ENCODE measurements around the gene CORO1A. TPM values are rescaled to one million over a fixed set of nuclear protein-coding genes. Genes with fewer than 3 reads are reported as not detected.

Gene CORO1A
- total and polyA plus RNA-seq, 4 donors: 13.8 to 50.6 (median 35.3) TPM

- peaks cover 1% of the 10 kb centered on the region for H3K9me3 ChIP-seq (ENCODE audit: control insufficient read depth, insufficient read depth, low read length)
- H3K27ac ChIP-seq (ENCODE audit: low read depth, low read length): no peak overlapping the region
- H3K36me3 ChIP-seq (ENCODE audit: control insufficient read depth, insufficient read depth, low read length): no peaks in the 10 kb centered on the region
- WGBS (ENCODE audit: insufficient coverage): no CpG with 5 or more reads among the region's 1 CpG
- no peaks in the 10 kb centered on the region for H3K4me1 ChIP-seq (ENCODE audit: control insufficient read depth, insufficient read depth, low read length)
- H3K27me3 ChIP-seq (ENCODE audit: control insufficient read depth, insufficient read depth, low read length): no peaks in the 10 kb centered on the region
- DNase-seq (ENCODE audit: low read depth in 4 of 6, low spot score in 6 of 6): no peak
- H3K4me3 ChIP-seq (ENCODE audit: low read depth, low read length): no peak overlapping the region
These were observed 38.5 kb upstream of the CORO1A start for GRCh38 chr16:30144917-30145316.

- H3K4me1 ChIP-seq (ENCODE audit: control insufficient read depth, insufficient read depth, low read length): no peaks in the 10 kb centered on the region
- H3K27me3 ChIP-seq (ENCODE audit: control insufficient read depth, insufficient read depth, low read length): no peaks in the 10 kb centered on the region
- H3K4me3 ChIP-seq (ENCODE audit: low read depth, low read length): no peak overlapping the region
- H3K27ac ChIP-seq (ENCODE audit: low read depth, low read length): no peak overlapping the region
- H3K9me3 ChIP-seq (ENCODE audit: control insufficient read depth, insufficient read depth, low read length): peaks cover 1% of the 10 kb centered on the region
- WGBS (ENCODE audit: insufficient coverage): 60% methylated on average over 1 of the region's 1 CpG
- H3K36me3 ChIP-seq (ENCODE audit: control insufficient read depth, insufficient read depth, low read length): no peaks in the 10 kb centered on the region
- DNase-seq (ENCODE audit: low read depth in 4 of 6, low spot score in 6 of 6): peak in 1 of 6 donors; percentile 2
These were observed 37.7 kb upstream of the CORO1A start for GRCh38 chr16:30145657-30146056.

- no peaks in the 10 kb centered on the region for H3K36me3 ChIP-seq (ENCODE audit: control insufficient read depth, insufficient read depth, low read length)
- no peak for DNase-seq (ENCODE audit: low read depth in 4 of 6, low spot score in 6 of 6)
- no peaks in the 10 kb centered on the region for H3K4me1 ChIP-seq (ENCODE audit: control insufficient read depth, insufficient read depth, low read length)
- WGBS (ENCODE audit: insufficient coverage): 100% methylated on average over 1 of the region's 3 CpGs
- H3K9me3 ChIP-seq (ENCODE audit: control insufficient read depth, insufficient read depth, low read length): peaks cover 1% of the 10 kb centered on the region
- H3K27ac ChIP-seq (ENCODE audit: low read depth, low read length): no peak overlapping the region
- H3K4me3 ChIP-seq (ENCODE audit: low read depth, low read length): no peak overlapping the region
- H3K27me3 ChIP-seq (ENCODE audit: control insufficient read depth, insufficient read depth, low read length): no peaks in the 10 kb centered on the region
These were observed 35.4 kb upstream of the CORO1A start for GRCh38 chr16:30147843-30148510.

GRCh38 chr16:30149250-30149930, 34.0 kb upstream of the CORO1A start:
- Histone ChIP-seq H3K4me1 (ENCODE audit: control insufficient read depth, insufficient read depth, low read length) (no peaks in the 10 kb centered on the region), H3K27ac (ENCODE audit: low read depth, low read length) (no peak overlapping the region), H3K4me3 (ENCODE audit: low read depth, low read length) (no peak overlapping the region), H3K9me3 (ENCODE audit: control insufficient read depth, insufficient read depth, low read length) (peaks cover 1% of the 10 kb centered on the region), H3K27me3 (ENCODE audit: control insufficient read depth, insufficient read depth, low read length) (no peaks in the 10 kb centered on the region), H3K36me3 (ENCODE audit: control insufficient read depth, insufficient read depth, low read length) (no peaks in the 10 kb centered on the region)
- DNase-seq (ENCODE audit: low read depth in 4 of 6, low spot score in 6 of 6): no peak
- whole genome bisulfite sequencing (ENCODE audit: insufficient coverage): no CpG with 5 or more reads among the region's 5 CpGs

- Histone ChIP-seq H3K4me3 (ENCODE audit: low read depth, low read length) (no peak overlapping the region), H3K9me3 (ENCODE audit: control insufficient read depth, insufficient read depth, low read length) (peaks cover 1% of the 10 kb centered on the region), H3K27me3 (ENCODE audit: control insufficient read depth, insufficient read depth, low read length) (no peaks in the 10 kb centered on the region), H3K36me3 (ENCODE audit: control insufficient read depth, insufficient read depth, low read length) (no peaks in the 10 kb centered on the region), H3K27ac (ENCODE audit: low read depth, low read length) (no peak overlapping the region), H3K4me1 (ENCODE audit: control insufficient read depth, insufficient read depth, low read length) (no peaks in the 10 kb centered on the region)
- 96% methylated on average over 7 of the region's 7 CpGs for WGBS (ENCODE audit: insufficient coverage)
- no peak for DNase-seq (ENCODE audit: low read depth in 4 of 6, low spot score in 6 of 6)
These were observed 32.3 kb upstream of the CORO1A start for GRCh38 chr16:30151091-30151490.

GRCh38 chr16:30152517-30152916, 30.9 kb upstream of the CORO1A start:
- no peak for DNase-seq (ENCODE audit: low read depth in 4 of 6, low spot score in 6 of 6)
- Histone ChIP-seq H3K27me3 (ENCODE audit: control insufficient read depth, insufficient read depth, low read length) (no peaks in the 10 kb centered on the region), H3K4me3 (ENCODE audit: low read depth, low read length) (no peak overlapping the region), H3K27ac (ENCODE audit: low read depth, low read length) (no peak overlapping the region), H3K4me1 (ENCODE audit: control insufficient read depth, insufficient read depth, low read length) (no peaks in the 10 kb centered on the region), H3K36me3 (ENCODE audit: control insufficient read depth, insufficient read depth, low read length) (no peaks in the 10 kb centered on the region), H3K9me3 (ENCODE audit: control insufficient read depth, insufficient read depth, low read length) (peaks cover 1% of the 10 kb centered on the region)
- WGBS (ENCODE audit: insufficient coverage): 100% methylated on average over 5 of the region's 9 CpGs

- Histone ChIP-seq H3K36me3 (ENCODE audit: control insufficient read depth, insufficient read depth, low read length) (no peaks in the 10 kb centered on the region), H3K4me3 (ENCODE audit: low read depth, low read length) (no peak overlapping the region), H3K27ac (ENCODE audit: low read depth, low read length) (no peak overlapping the region), H3K4me1 (ENCODE audit: control insufficient read depth, insufficient read depth, low read length) (no peaks in the 10 kb centered on the region), H3K9me3 (ENCODE audit: control insufficient read depth, insufficient read depth, low read length) (no peaks in the 10 kb centered on the region), H3K27me3 (ENCODE audit: control insufficient read depth, insufficient read depth, low read length) (no peaks in the 10 kb centered on the region)
- no CpG with 5 or more reads among the region's 5 CpGs for WGBS (ENCODE audit: insufficient coverage)
- DNase-seq (ENCODE audit: low read depth in 4 of 6, low spot score in 6 of 6): no peak
These were observed 28.2 kb upstream of the CORO1A start for GRCh38 chr16:30155188-30155587.

GRCh38 chr16:30157214-30157613, 26.2 kb upstream of the CORO1A start:
- no peak overlapping the region for H3K4me3 ChIP-seq (ENCODE audit: low read depth, low read length)
- no CpG with 5 or more reads among the region's 1 CpG for WGBS (ENCODE audit: insufficient coverage)
- no peak for DNase-seq (ENCODE audit: low read depth in 4 of 6, low spot score in 6 of 6)
- H3K27ac ChIP-seq (ENCODE audit: low read depth, low read length): no peak overlapping the region
- no peaks in the 10 kb centered on the region for H3K4me1 ChIP-seq (ENCODE audit: control insufficient read depth, insufficient read depth, low read length)
- H3K9me3 ChIP-seq (ENCODE audit: control insufficient read depth, insufficient read depth, low read length): no peaks in the 10 kb centered on the region
- H3K36me3 ChIP-seq (ENCODE audit: control insufficient read depth, insufficient read depth, low read length): no peaks in the 10 kb centered on the region
- no peaks in the 10 kb centered on the region for H3K27me3 ChIP-seq (ENCODE audit: control insufficient read depth, insufficient read depth, low read length)

- no peaks in the 10 kb centered on the region for H3K4me1 ChIP-seq (ENCODE audit: control insufficient read depth, insufficient read depth, low read length)
- no peaks in the 10 kb centered on the region for H3K36me3 ChIP-seq (ENCODE audit: control insufficient read depth, insufficient read depth, low read length)
- DNase-seq (ENCODE audit: low read depth in 4 of 6, low spot score in 6 of 6): peak in 1 of 6 donors; percentile 34
- no peaks in the 10 kb centered on the region for H3K9me3 ChIP-seq (ENCODE audit: control insufficient read depth, insufficient read depth, low read length)
- no peaks in the 10 kb centered on the region for H3K27me3 ChIP-seq (ENCODE audit: control insufficient read depth, insufficient read depth, low read length)
- no peak overlapping the region for H3K4me3 ChIP-seq (ENCODE audit: low read depth, low read length)
- WGBS (ENCODE audit: insufficient coverage): 79% methylated on average over 2 of the region's 3 CpGs
- H3K27ac ChIP-seq (ENCODE audit: low read depth, low read length): no peak overlapping the region
These were observed 19.9 kb upstream of the CORO1A start for GRCh38 chr16:30163538-30163937.
